Endodermal cell (in vitro differentiated cells): ENCODE results near the gene ADISSP. TPM values are rescaled to one million over a fixed set of nuclear protein-coding genes. Genes with fewer than 3 reads are reported as not detected.

Experiments
- DNase-seq: peaks from one replicate; pipeline ENCODE4 v3.0.0-alpha.2; 2017
- H3K27ac ChIP-seq: 2 replicates; pipeline ENCODE4 v1.5.1; 2013; ENCODE audit warnings: mild to moderate bottlenecking, low read depth, low read length, moderate library complexity
- H3K27me3 ChIP-seq: 2 replicates; pipeline ENCODE4 v1.6.1; 2013; ENCODE audit warnings: mild to moderate bottlenecking, low read length, moderate library complexity; ENCODE audit not compliant: insufficient read depth, control insufficient read depth, poor library complexity, severe bottlenecking
- H3K36me3 ChIP-seq: 2 replicates; pipeline ENCODE4 v1.7.0; 2013; ENCODE audit warnings: mild to moderate bottlenecking, low read length, moderate library complexity; ENCODE audit not compliant: control insufficient read depth, insufficient read depth
- H3K4me1 ChIP-seq: one replicate; pipeline ENCODE4 v1.7.0; 2013; ENCODE audit warnings: low read length; ENCODE audit not compliant: control insufficient read depth, insufficient read depth
- H3K4me3 ChIP-seq: 2 replicates; pipeline ENCODE4 v1.5.1; 2013; ENCODE audit warnings: mild to moderate bottlenecking, low read length, moderate library complexity
- H3K9ac ChIP-seq: 2 replicates; pipeline ENCODE4 v1.6.1; 2013; ENCODE audit warnings: mild to moderate bottlenecking, low read length, moderate library complexity; ENCODE audit not compliant: poor library complexity, severe bottlenecking; ENCODE audit errors: extremely low read depth
- H3K9me3 ChIP-seq: 2 replicates; pipeline ENCODE4 v1.6.1; 2013; ENCODE audit warnings: mild to moderate bottlenecking, low read length, moderate library complexity; ENCODE audit not compliant: control insufficient read depth
- H3K27ac Mint-ChIP-seq: 2 replicates; pipeline ENCODE4 v1.8.0; 2020; ENCODE audit warnings: mixed read lengths
- H3K27me3 Mint-ChIP-seq: 2 replicates; pipeline ENCODE4 v1.8.0; 2021; ENCODE audit warnings: mild to moderate bottlenecking, mixed read lengths; ENCODE audit not compliant: insufficient read depth
- H3K36me3 Mint-ChIP-seq: 2 replicates; pipeline ENCODE4 v1.8.0; 2020; ENCODE audit warnings: low read depth, mixed read lengths
- H3K4me1 Mint-ChIP-seq: 2 replicates; pipeline ENCODE4 v1.8.0; 2020; ENCODE audit warnings: mixed read lengths
- H3K4me3 Mint-ChIP-seq: 2 replicates; pipeline ENCODE4 v1.8.0; 2020; ENCODE audit warnings: mild to moderate bottlenecking, moderate library complexity, mixed read lengths
- H3K9me3 Mint-ChIP-seq: 2 replicates; pipeline ENCODE4 v1.8.0; 2020; ENCODE audit warnings: mild to moderate bottlenecking, mixed read lengths
- WGBS, 2 experiments: methylation state at CpG; one replicate each; pipeline versions ENCODE4 v1.1.5 to v1.1.7; 2013; ENCODE audit warnings: missing lambda C conversion rate in 2 of 2, mixed read lengths in 1 of 2; ENCODE audit not compliant: insufficient coverage in 1 of 2, insufficient read length in 1 of 2; 5-methylcytosine and 5-hydroxymethylcytosine counted together
- total RNA-seq, 2 donors: library from RNA; stranded (reverse); fragmentation: NEBNext Ultra II Directional in 1 of 2; extraction: Animal tissue kit (Norgen Biotek cat#: 25700) in 1 of 2; gene quantifications; 2 replicates in 1 of 2; 3 replicates in 1 of 2; pipeline ENCODE4 v1.2.1, GENCODE V29; 2021
- TF ChIP-seq, protein P1 (sequence below): fragments of 200-600 bp; sonication (generic); conservative IDR thresholded peaks from 2 replicates; pipeline ENCODE4 v1.5.0; 2021; ENCODE audit warnings: antibody characterized with exemption, mild to moderate bottlenecking

ADISSP gene
- total RNA-seq, 2 donors from 2014 or later = 38.8 to 43.3 TPM

GRCh38 chr20:3765171-3765882, 2.2 kb downstream of the ADISSP start:
- WGBS, 2 experiments = 83 to 100% methylated on average over 2 to 3 of the region's 3 CpGs
- Mint-ChIP-seq H3K4me1 (peaks cover 3% of the 10 kb centered on the region), H3K27me3 (peaks cover 14% of the 10 kb centered on the region), H3K9me3 (no peaks in the 10 kb centered on the region), H3K4me3 (no peak overlapping the region), H3K36me3 (peaks cover 4% of the 10 kb centered on the region), H3K27ac (no peak overlapping the region)
- H3K4me3 ChIP-seq = no peak overlapping the region
- peak; percentile 22 for DNase-seq
- H3K9me3 ChIP-seq = no peaks in the 10 kb centered on the region
- no peaks in the 10 kb centered on the region for H3K36me3 ChIP-seq
- H3K27ac ChIP-seq = no peak overlapping the region
- no peaks in the 10 kb centered on the region for H3K27me3 ChIP-seq
- TF ChIP-seq, protein P1, sequence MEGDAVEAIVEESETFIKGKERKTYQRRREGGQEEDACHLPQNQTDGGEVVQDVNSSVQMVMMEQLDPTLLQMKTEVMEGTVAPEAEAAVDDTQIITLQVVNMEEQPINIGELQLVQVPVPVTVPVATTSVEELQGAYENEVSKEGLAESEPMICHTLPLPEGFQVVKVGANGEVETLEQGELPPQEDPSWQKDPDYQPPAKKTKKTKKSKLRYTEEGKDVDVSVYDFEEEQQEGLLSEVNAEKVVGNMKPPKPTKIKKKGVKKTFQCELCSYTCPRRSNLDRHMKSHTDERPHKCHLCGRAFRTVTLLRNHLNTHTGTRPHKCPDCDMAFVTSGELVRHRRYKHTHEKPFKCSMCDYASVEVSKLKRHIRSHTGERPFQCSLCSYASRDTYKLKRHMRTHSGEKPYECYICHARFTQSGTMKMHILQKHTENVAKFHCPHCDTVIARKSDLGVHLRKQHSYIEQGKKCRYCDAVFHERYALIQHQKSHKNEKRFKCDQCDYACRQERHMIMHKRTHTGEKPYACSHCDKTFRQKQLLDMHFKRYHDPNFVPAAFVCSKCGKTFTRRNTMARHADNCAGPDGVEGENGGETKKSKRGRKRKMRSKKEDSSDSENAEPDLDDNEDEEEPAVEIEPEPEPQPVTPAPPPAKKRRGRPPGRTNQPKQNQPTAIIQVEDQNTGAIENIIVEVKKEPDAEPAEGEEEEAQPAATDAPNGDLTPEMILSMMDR = no peak
- H3K9ac ChIP-seq = no peak overlapping the region
- H3K4me1 ChIP-seq = no peaks in the 10 kb centered on the region

GRCh38 chr20:3764659-3765058, 2.9 kb downstream of the ADISSP start:
- Histone ChIP-seq H3K4me1 (no peaks in the 10 kb centered on the region), H3K36me3 (no peaks in the 10 kb centered on the region), H3K9ac (no peak overlapping the region), H3K27ac (no peak overlapping the region), H3K9me3 (no peaks in the 10 kb centered on the region), H3K27me3 (no peaks in the 10 kb centered on the region), H3K4me3 (no peak overlapping the region)
- WGBS, 2 experiments = 92% methylated on average over 3 of the region's 3 CpGs; no CpG with 5 or more reads in 1 of the 2 experiments
- Mint-ChIP-seq H3K9me3 (no peaks in the 10 kb centered on the region), H3K27me3 (peaks cover 9% of the 10 kb centered on the region), H3K4me3 (no peak overlapping the region), H3K27ac (no peak overlapping the region), H3K36me3 (peaks cover 4% of the 10 kb centered on the region), H3K4me1 (peaks cover 3% of the 10 kb centered on the region)
- DNase-seq = no peak
- TF ChIP-seq, protein P1 = no peak

DNA sequence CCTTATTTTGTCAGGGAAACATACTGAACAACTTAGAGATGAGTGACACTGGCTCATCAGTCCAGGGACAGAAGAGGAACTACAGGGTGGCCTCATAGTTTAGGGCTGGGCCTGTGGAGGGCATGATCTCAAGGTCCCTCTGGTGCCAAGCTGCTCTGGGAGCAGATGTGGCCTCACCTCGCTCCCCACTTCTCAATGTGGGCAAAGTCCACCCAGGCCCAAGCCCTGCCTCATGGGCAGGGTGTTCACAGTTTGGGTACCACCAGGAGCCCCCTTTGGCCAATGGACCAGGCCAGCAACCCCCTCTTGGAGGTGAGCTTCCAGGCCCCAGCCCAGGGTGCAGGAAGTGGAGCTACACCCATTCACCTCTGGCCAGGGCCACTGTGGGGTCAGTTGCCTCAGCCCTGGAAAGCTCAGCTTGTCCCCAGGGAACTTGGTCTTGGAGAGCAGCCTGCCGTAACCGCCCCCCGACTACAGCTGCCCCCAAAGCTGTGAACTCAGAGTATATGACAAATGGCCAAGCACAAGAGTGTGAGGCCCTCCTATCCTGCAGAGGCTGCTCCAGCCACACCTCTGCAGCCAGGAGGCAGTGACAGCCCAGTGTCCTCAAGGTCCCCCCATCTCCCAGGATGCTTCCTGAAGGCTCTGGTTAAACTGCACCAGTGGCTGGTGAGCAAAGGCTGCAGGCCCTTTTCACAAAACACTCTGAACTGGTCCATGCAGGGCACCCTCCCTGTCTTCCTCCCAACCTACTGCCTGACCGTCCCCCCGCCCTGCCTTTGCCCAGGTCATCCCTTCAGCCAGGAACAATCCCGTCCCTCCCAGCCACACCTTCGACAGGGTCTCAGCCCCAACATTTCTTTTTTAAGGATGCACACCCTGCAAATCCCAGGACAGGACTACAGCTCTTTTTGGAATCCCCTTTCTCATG, 3.6 kb downstream of the ADISSP start:
- no peaks in the 10 kb centered on the region for H3K36me3 ChIP-seq
- H3K27me3 Mint-ChIP-seq = peaks cover 6% of the 10 kb centered on the region
- H3K9ac ChIP-seq = no peak overlapping the region
- no peaks in the 10 kb centered on the region for H3K9me3 Mint-ChIP-seq
- 91 to 98% methylated on average over 7 to 8 of the region's 8 CpGs for WGBS, 2 experiments
- peaks cover 3% of the 10 kb centered on the region for H3K4me1 Mint-ChIP-seq
- no peak overlapping the region for H3K4me3 Mint-ChIP-seq
- H3K9me3 ChIP-seq = no peaks in the 10 kb centered on the region
- H3K27ac Mint-ChIP-seq = no peak overlapping the region
- H3K27ac ChIP-seq = no peak overlapping the region
- no peak overlapping the region for H3K4me3 ChIP-seq
- TF ChIP-seq, protein P1 = no peak
- no peaks in the 10 kb centered on the region for H3K27me3 ChIP-seq
- H3K4me1 ChIP-seq = no peaks in the 10 kb centered on the region
- DNase-seq = peak; percentile 40
- peaks cover 4% of the 10 kb centered on the region for H3K36me3 Mint-ChIP-seq
